GM12878 (cell line): ENCODE measurements around the gene TMEM214. TPM values are rescaled to one million over a fixed set of nuclear protein-coding genes. Genes with fewer than 3 reads are reported as not detected.

Experiments
- BHLHE40 ChIP-seq, 2 experiments: fragments of 450-650 bp in 1 of 2; IDR thresholded peaks; 2 replicates each; pipeline ENCODE4 v1.6.1; 2011 to 2017; ENCODE audit warnings: low read depth in 2 of 2, borderline replicate concordance in 1 of 2, improper control_type of control experiment in 1 of 2, low read length in 1 of 2, mild to moderate bottlenecking in 1 of 2
- CBX3 ChIP-seq: fragments of 200-600 bp; sonication (generic); IDR thresholded peaks from 2 replicates; pipeline ENCODE4 v1.6.1; 2016; ENCODE audit warnings: low read depth, borderline replicate concordance
- CREM ChIP-seq: IDR thresholded peaks from 2 replicates; pipeline ENCODE4 v1.6.1; 2014; ENCODE audit warnings: antibody characterized with exemption, low read depth
- EGR1 ChIP-seq, 2 experiments: IDR thresholded peaks; 1 replicate in 1 of 2; 2 replicates in 1 of 2; pipeline ENCODE4 v1.6.1; 2011 to 2012; ENCODE audit warnings: low read depth in 2 of 2, low read length in 2 of 2, borderline replicate concordance in 1 of 2, mild to moderate bottlenecking in 1 of 2, moderate library complexity in 1 of 2
- GATAD2B ChIP-seq: fragments of 450-650 bp; conservative IDR thresholded peaks from 2 replicates; pipeline ENCODE4 v1.6.1; 2017; ENCODE audit warnings: low read depth, mild to moderate bottlenecking, moderate library complexity
- HCFC1 ChIP-seq: fragments of 150-350 bp; IDR thresholded peaks from 2 replicates; pipeline ENCODE4 v1.6.1; 2014; ENCODE audit warnings: low read length
- HDGF ChIP-seq: fragments of 450-650 bp; IDR thresholded peaks from 2 replicates; pipeline ENCODE4 v1.6.1; 2016; ENCODE audit warnings: antibody characterized with exemption
- JUNB ChIP-seq: IDR thresholded peaks from 2 replicates; pipeline ENCODE4 v1.6.1; 2016; ENCODE audit warnings: antibody characterized with exemption, mild to moderate bottlenecking
- KDM1A ChIP-seq: fragments of 200-600 bp; sonication (generic); IDR thresholded peaks from 2 replicates; pipeline ENCODE4 v1.6.1; 2016; ENCODE audit warnings: borderline replicate concordance
- NR2C1 ChIP-seq: fragments of 450-650 bp; IDR thresholded peaks from 2 replicates; pipeline ENCODE4 v1.6.1; 2017; ENCODE audit warnings: antibody characterized with exemption, mild to moderate bottlenecking, moderate library complexity
- NRF1 ChIP-seq: conservative IDR thresholded peaks from 2 replicates; pipeline ENCODE4 v1.6.1; 2011; ENCODE audit warnings: mild to moderate bottlenecking, low read depth, low read length, improper control_type of control experiment
- PAX8 ChIP-seq: fragments of 450-650 bp; IDR thresholded peaks from 2 replicates; pipeline ENCODE4 v1.6.1; 2017; ENCODE audit warnings: mild to moderate bottlenecking, moderate library complexity
- POU2F2 ChIP-seq: IDR thresholded peaks from 3 replicates; pipeline ENCODE4 v1.6.1; 2011; ENCODE audit warnings: low read depth, mild to moderate bottlenecking, low read length, borderline replicate concordance
- RUNX3 ChIP-seq: IDR thresholded peaks from 2 replicates; pipeline ENCODE4 v1.6.1; 2012; ENCODE audit warnings: low read length, inconsistent platforms
- SP1 ChIP-seq: IDR thresholded peaks from one replicate; pipeline ENCODE4 v1.6.1; 2011; ENCODE audit warnings: low read depth, low read length
- STAT3 ChIP-seq: IDR thresholded peaks from 2 replicates; pipeline ENCODE4 v1.6.1; 2011; ENCODE audit warnings: low read depth, low read length, improper control_type of control experiment
- TBL1XR1 ChIP-seq: IDR thresholded peaks from 2 replicates; pipeline ENCODE4 v1.6.1; 2012; ENCODE audit warnings: low read depth, low read length, improper control_type of control experiment
- ZNF217 ChIP-seq: fragments of 450-650 bp; IDR thresholded peaks from 2 replicates; pipeline ENCODE4 v1.6.1; 2017; ENCODE audit warnings: antibody characterized with exemption, mild to moderate bottlenecking
- ZNF384 ChIP-seq: IDR thresholded peaks from 2 replicates; pipeline ENCODE4 v1.6.1; 2012; ENCODE audit warnings: low read depth, mild to moderate bottlenecking, low read length, improper control_type of control experiment, borderline replicate concordance
- polyA plus RNA-seq, 11 experiments: library from polyadenylated mRNA; depleted of rRNA in 4 of 11; unstranded in 6 of 11; stranded (reverse) in 5 of 11; fragments of >200 nt; fragmentation: Nextera tagmentation in 4 of 11; fragmentation: Illumina TruSeq in 1 of 11; extraction: Ambion mirVana in 4 of 11; extraction: Trizol in 1 of 11; gene quantifications; 1 replicate in 1 of 11; 2 replicates in 10 of 11; pipeline versions ENCODE4 v1.2.1 to v1.2.3, GENCODE V29; 2011 to 2016; ENCODE audit warnings: inconsistent platforms in 2 of 11, missing spikeins in 2 of 11, low read depth in 1 of 11
- total RNA-seq, 4 experiments: library from RNA; depleted of rRNA in 3 of 4; stranded (reverse); fragments of >200 nt in 3 of 4; fragmentation: Illumina TruSeq in 1 of 4; extraction: Trizol in 1 of 4; gene quantifications; 2 replicates each; pipeline versions ENCODE4 v1.2.1 to v1.2.3, GENCODE V29; 2013 to 2021
- TF ChIP-seq, protein P1 (sequence below): IDR thresholded peaks from 2 replicates; pipeline ENCODE4 v1.6.1; 2011; ENCODE audit warnings: borderline replicate concordance, low read depth, mild to moderate bottlenecking, moderate library complexity, low read length; ENCODE audit not compliant: insufficient read depth, poor library complexity, severe bottlenecking
- TF ChIP-seq, protein P2 (sequence below): fragments of 450-650 bp; IDR thresholded peaks from 2 replicates; pipeline ENCODE4 v1.6.1; 2014; ENCODE audit warnings: mild to moderate bottlenecking
- TF ChIP-seq, protein P3 (sequence below): fragments of 450-650 bp; IDR thresholded peaks from 2 replicates; pipeline ENCODE4 v1.6.1; 2017; ENCODE audit warnings: low read depth, mild to moderate bottlenecking, moderate library complexity
- TF ChIP-seq, protein P4 (sequence below): fragments of 450-650 bp; IDR thresholded peaks from 2 replicates; pipeline ENCODE4 v1.6.1; 2017; ENCODE audit warnings: borderline replicate concordance
- TF ChIP-seq, protein P5 (sequence below): fragments of 450-650 bp; IDR thresholded peaks from 2 replicates; pipeline ENCODE4 v1.6.1; 2017; ENCODE audit warnings: mild to moderate bottlenecking, low read depth, inconsistent platforms; ENCODE audit not compliant: poor library complexity, severe bottlenecking

Gene TMEM214
- total and polyA plus RNA-seq, 10 of the 15 experiments (the other 5 are each of a cell fraction or from before 2014, with no cell fraction given) = 10.4 to 79.2 (median 45.0) TPM

DNA sequence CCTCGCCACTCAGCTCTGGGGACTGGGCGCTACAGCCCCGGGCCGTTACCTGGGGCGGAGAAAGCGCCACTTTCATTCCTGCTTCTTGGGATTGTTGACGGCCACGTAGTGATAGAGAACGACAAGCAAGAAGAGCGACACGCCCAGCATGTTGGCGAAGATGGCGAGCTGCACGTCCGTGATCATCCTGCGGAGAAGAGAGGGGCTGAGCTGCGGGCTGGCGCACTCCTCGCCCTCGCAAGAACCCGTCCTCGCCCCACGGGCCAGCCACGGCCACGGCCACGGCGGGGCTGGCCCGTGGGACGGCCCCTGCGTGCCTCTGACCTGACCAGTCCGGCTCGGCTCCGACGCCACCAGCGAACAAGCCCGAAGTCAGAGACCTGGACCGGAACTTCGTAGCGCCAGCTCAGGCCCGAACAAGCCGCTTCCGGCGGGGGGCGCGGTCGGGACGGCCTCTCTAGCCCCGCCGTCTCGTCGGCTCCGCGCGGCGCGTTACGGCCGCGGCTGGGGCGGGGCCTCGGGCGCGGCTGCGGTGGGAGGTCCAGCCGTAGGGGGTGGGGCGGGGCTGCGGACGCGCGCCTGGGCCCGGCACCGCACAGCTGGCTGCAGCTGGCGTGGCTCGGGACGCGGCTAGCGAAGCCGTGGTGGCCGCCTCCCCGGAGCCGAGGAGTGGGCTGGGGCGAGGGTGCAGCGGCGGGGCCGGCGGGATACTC is 38.7 kb downstream of the TMEM214 start, which contains the start of gene OST4 (continued):
- TF ChIP-seq STAT3 = no peak
- peak; percentile 55; the same call in 1 of the 2 replicates for TF ChIP-seq NR2C1
- peak; percentile 72; the same call in 1 of the 2 replicates for TF ChIP-seq GATAD2B
- TF ChIP-seq, protein P1, sequence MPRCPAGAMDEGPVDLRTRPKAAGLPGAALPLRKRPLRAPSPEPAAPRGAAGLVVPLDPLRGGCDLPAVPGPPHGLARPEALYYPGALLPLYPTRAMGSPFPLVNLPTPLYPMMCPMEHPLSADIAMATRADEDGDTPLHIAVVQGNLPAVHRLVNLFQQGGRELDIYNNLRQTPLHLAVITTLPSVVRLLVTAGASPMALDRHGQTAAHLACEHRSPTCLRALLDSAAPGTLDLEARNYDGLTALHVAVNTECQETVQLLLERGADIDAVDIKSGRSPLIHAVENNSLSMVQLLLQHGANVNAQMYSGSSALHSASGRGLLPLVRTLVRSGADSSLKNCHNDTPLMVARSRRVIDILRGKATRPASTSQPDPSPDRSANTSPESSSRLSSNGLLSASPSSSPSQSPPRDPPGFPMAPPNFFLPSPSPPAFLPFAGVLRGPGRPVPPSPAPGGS = no peak
- peak; percentile 26 to 35 for TF ChIP-seq EGR1 (IDR thresholded peaks at IDR 0.05; ENCODE audit: borderline replicate concordance in 1 of 2, low read depth in 2 of 2, low read length in 2 of 2)
- peak; percentile 69 for TF ChIP-seq HCFC1
- TF ChIP-seq TBL1XR1 = no peak; the same call in 1 of the 2 replicates
- peak; percentile 79 for TF ChIP-seq CREM
- TF ChIP-seq PAX8 = no peak
- TF ChIP-seq HDGF = no peak
- peak; percentile 54 for TF ChIP-seq SP1
- peak; percentile 49; the same call in 1 of the 2 replicates for TF ChIP-seq RUNX3
- no peak for TF ChIP-seq JUNB
- no peak for TF ChIP-seq NRF1
- TF ChIP-seq, protein P2, sequence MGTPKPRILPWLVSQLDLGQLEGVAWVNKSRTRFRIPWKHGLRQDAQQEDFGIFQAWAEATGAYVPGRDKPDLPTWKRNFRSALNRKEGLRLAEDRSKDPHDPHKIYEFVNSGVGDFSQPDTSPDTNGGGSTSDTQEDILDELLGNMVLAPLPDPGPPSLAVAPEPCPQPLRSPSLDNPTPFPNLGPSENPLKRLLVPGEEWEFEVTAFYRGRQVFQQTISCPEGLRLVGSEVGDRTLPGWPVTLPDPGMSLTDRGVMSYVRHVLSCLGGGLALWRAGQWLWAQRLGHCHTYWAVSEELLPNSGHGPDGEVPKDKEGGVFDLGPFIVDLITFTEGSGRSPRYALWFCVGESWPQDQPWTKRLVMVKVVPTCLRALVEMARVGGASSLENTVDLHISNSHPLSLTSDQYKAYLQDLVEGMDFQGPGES = no peak
- TF ChIP-seq, protein P3, sequence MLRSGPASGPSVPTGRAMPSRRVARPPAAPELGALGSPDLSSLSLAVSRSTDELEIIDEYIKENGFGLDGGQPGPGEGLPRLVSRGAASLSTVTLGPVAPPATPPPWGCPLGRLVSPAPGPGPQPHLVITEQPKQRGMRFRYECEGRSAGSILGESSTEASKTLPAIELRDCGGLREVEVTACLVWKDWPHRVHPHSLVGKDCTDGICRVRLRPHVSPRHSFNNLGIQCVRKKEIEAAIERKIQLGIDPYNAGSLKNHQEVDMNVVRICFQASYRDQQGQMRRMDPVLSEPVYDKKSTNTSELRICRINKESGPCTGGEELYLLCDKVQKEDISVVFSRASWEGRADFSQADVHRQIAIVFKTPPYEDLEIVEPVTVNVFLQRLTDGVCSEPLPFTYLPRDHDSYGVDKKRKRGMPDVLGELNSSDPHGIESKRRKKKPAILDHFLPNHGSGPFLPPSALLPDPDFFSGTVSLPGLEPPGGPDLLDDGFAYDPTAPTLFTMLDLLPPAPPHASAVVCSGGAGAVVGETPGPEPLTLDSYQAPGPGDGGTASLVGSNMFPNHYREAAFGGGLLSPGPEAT = peak; percentile 35; the same call in 1 of the 2 replicates
- TF ChIP-seq, protein P4, sequence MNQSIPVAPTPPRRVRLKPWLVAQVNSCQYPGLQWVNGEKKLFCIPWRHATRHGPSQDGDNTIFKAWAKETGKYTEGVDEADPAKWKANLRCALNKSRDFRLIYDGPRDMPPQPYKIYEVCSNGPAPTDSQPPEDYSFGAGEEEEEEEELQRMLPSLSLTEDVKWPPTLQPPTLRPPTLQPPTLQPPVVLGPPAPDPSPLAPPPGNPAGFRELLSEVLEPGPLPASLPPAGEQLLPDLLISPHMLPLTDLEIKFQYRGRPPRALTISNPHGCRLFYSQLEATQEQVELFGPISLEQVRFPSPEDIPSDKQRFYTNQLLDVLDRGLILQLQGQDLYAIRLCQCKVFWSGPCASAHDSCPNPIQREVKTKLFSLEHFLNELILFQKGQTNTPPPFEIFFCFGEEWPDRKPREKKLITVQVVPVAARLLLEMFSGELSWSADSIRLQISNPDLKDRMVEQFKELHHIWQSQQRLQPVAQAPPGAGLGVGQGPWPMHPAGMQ = no peak
- TF ChIP-seq KDM1A = no peak
- peak; percentile 41; the same call in 1 of the 3 replicates for TF ChIP-seq POU2F2
- peak in 1 of 2 experiments; percentile 73; a peak in 1 of 4 replicates for TF ChIP-seq BHLHE40 (IDR thresholded peaks at IDR 0.05; ENCODE audit: borderline replicate concordance in 1 of 2, low read depth in 2 of 2, low read length in 1 of 2)
- no peak for TF ChIP-seq CBX3
- TF ChIP-seq ZNF384 = no peak
- TF ChIP-seq ZNF217 = no peak
- TF ChIP-seq, protein P5, sequence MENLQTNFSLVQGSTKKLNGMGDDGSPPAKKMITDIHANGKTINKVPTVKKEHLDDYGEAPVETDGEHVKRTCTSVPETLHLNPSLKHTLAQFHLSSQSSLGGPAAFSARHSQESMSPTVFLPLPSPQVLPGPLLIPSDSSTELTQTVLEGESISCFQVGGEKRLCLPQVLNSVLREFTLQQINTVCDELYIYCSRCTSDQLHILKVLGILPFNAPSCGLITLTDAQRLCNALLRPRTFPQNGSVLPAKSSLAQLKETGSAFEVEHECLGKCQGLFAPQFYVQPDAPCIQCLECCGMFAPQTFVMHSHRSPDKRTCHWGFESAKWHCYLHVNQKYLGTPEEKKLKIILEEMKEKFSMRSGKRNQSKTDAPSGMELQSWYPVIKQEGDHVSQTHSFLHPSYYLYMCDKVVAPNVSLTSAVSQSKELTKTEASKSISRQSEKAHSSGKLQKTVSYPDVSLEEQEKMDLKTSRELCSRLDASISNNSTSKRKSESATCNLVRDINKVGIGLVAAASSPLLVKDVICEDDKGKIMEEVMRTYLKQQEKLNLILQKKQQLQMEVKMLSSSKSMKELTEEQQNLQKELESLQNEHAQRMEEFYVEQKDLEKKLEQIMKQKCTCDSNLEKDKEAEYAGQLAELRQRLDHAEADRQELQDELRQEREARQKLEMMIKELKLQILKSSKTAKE = no peak
